ENCODE results near the gene NMNAT2.

GRCh38 chr1:183259924-183260323 lies 158.3 kb downstream of the NMNAT2 start:
- TF ChIP-seq CTCF (conservative IDR thresholded peaks at IDR 0.05; ENCODE audit: low read depth, low read length): no peak
- TF ChIP-seq POLR2A (IDR thresholded peaks at IDR 0.05; ENCODE audit: low read depth, low read length): no peak

Data from IMR-90 (cell line).